Measurements from ENCODE around the gene TENM4.
"Not testable (repeated sequence)": the region's sequence is repeated elsewhere in the genome, so short reads cannot be mapped to it uniquely, and the experiment has no call there.

TENM4 gene

DNA sequence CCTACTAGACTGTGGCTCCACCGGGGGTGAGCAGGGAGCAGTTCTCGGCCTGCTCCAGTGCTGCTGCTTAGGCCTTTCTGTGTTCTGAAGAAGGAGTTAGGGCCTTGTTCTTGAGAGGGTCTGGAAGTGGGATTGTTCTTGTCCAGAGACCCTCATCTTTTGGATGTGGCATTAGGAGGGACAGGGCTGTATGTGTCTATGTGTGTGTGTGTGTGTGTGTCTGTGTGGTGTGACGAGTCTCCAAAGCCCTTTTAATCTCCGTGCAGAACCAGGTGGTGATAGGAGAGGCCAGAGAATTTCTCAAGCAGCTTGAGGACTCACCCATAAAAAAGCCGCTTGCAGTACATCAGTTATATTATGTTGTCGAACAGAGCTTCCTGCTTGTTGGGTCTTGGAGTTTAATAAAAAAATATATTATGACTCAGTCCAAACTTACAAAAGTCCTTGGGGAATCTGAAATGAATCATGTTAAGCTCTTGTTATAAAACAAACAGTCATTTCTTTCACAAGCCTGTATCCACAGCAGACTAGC lies 196.5 kb downstream of the TENM4 start:
- DNase-seq (ENCODE audit: low read depth) = no peak

DNA sequence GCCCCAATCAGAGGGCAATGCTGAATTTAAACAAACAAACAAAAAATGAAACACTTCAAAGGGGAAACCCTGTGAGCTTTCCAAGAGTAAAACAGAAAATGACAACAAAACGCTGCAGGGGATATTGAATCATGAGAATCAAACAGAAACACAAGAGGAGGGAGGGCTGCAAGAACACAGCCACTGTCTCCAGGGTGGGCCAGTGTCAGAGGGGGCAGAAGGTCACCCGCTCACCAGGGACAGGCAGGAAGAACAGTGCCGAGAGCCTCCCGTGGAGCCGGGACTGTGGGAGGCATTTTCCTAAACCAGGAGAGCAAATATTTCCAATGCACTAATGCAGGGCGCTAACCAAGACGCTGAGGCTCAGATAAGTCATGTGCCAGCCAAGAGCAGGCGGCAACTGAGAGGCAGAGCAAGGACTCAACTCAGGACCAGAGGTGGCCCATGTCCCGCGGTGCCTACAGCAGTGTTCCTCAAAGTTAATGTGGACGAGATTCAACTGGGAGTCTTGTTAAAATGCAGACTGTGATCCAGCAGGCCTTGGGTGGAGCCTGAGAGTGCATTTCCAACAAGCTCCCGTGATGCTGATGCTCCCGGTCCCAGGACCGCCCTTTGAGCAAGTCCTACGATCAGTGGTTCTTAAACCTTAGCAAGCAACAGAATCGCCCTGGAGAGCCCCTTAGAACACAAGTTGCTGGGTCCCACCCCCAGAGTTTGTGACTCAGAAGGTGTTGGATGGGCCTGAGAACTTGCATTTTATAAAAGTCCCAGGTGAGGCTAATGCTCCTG lies 197.2 kb downstream of the TENM4 start:
- no peak for DNase-seq (ENCODE audit: low read depth)

DNA sequence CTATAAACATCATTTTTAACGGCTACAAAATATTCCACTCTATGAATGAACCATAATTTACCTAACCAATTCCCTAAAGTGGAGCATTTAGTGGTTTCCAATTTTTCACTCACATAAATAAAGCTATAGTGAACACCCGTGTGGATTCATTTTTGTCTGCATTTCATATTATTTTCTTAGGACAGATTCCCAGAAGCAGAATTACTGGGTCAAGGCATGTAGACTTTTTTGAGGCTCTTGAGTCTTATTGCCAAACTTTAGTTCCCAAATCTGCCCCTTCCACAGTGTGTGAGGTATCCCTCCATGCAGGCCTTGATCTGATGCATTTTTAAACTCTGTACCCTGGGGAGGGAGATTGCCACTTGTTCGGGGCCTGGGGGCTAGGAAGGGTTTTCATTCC lies 198.2 kb downstream of the TENM4 start:
- DNase-seq (ENCODE audit: low read depth) = no peak

DNA sequence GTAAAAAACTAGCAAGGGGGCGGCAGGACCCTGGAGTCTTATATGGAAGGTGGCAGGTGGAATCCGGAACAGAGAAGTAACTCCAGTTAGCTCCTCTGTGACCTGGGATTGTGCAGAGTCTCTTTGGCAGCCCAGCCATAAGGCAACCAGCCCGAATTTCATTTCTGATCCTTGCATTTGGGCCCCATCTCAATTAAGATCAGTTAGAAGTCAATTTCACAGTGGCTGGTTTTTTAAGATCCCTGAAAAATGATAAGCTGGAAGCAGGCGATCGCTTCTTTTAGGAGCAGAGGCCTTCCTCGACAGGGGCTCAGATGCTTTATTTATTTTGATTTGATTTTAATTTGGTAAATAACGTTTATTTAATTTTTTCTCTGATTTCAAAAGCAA lies 199.0 kb downstream of the TENM4 start:
- no peak for DNase-seq (ENCODE audit: low read depth)

DNA sequence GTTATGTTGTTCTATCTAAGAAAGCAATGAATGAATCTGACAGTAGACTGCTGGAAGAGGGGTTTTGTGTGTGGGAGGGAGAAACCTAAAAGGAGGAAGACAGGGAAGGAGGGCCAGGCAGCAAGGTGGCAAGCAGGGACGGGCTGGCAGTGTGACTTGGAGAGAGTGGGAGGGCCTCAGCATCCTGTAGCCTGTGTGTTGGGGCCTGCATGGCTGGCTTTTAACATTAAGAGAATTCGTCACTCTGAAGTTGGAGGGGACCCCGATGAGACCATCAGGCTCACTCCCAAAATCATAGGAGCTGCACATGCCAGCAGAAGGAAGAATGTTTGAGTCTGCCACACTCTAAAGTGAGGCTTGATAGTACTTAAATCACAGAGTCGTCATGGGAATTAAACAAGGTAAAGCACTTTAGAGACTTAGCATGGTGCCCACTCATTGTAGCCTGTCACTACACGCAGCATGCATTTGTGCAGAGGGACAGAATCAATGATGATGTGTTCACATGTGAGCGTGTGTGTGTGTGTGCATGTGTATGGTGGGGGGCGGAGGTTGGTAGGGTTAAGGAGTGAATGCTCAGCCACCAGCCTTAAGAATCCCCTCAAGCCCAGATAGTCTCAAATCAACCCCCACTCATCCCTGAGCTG lies 199.5 kb downstream of the TENM4 start:
- no peak for DNase-seq (ENCODE audit: low read depth)

- no peak for DNase-seq (ENCODE audit: low read depth)
Observed at GRCh38 chr11:79237703-79238102, 203.1 kb downstream of the TENM4 start.

- no peak for DNase-seq (ENCODE audit: low read depth)
Observed at GRCh38 chr11:79237091-79237490, 203.7 kb downstream of the TENM4 start.

- no peak for DNase-seq (ENCODE audit: low read depth)
Observed at GRCh38 chr11:79236541-79236971, 204.3 kb downstream of the TENM4 start.

DNA sequence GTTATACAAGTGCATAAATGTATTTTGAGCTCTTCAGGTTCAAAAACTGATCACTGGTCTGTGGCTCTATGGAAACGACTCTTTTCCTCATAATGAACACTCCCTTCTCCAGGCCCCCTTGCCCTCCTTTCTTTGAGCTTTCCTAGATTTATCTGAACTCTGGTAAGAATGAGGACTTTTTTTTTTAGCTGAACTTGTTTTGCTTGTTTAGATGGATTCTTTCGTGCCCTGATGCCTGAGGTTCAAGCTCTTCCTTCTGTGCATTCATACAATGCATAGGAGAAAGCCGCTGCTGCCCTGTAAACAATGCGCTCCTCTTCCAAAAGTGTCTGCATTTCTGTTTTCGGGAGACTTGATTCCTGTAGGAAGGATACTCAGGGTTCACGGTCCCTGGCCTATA lies 205.1 kb downstream of the TENM4 start:
- DNase-seq (ENCODE audit: low read depth) = no peak

DNA sequence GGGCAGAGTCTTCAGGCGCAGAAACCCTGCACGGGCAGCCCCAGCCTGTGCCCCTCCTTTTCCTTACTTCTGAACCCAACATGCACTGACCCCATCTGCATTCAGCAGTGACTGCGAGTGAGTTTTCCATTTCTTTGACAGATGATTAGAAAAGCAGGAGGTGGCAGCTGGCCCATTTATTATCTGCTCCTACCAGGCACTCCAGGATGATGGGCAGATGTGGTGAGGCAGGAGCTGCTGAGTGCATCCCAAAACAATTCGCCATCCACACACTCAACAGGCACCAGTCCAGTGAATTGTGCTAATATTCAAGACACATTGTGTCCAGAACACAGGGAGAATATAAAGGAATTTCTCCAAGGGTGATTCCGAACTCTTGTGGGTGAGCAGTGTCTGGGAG lies 208.5 kb downstream of the TENM4 start:
- no peak for DNase-seq (ENCODE audit: low read depth)

DNA sequence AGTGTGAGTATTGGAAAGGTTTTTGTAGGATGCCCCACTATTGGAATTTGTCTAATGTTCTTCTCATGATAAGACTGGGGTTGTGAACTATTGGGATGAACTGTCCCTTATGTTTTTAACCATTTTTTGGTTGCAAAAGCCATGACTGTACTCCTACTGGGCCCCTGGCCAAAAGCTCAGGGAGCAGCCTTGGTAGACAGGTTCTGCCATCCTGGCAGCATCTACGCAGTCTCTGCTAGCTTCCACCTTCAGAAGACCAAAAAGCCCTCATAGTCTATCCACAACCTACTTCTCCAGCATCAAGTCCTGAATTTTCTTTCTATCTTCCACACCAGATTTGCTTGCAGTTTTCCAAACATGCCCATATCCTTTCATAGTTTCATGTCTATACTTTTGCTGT lies 211.8 kb downstream of the TENM4 start:
- DNase-seq (ENCODE audit: low read depth) = no peak

DNA sequence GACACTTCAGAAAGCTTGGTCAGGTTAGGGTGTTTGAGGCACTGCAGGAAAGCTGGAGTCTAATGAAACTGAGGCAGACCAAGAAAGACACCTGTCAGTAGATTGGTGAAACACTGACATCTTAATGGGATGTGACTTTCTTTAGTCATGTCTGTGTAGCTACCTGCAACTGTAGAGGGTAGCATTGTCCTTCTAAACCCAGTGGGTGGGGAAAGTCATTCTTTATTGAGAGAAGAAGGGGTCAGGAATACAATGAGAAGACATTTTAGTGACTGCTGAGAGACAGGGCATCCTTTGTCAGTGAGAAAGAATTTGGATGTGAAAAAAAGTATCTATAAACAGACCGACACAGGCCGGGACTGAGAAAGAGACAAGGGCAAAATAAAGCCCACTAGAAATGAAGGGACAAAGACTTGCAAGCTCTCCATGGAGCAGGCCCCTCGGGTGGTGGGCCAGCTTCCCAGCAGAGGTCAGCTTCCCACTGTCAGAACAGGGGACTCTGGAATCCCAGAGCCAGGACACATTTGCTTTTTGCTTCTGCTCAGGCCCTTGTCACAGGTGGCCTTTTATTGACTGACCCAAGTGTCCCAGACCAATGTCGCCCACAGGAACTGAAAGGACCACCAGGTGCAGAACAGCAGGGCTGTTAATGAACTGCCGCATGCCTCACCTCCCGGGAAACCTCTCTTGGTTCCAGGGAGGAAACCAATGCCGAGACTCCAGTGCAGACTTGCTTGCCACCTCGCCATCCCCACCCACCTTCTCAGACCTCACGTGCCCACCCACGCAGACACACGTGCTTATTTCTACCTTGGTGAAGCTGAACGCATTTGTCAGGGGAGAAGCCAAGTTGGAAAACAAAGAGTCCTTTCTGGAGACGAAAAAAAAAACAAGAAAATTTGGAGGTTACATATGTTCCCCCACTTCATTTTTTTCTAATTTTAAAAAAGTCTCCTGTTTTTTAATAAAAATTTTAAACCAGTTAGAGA lies 212.8 kb downstream of the TENM4 start:
- DNase-seq (ENCODE audit: low read depth) = no peak

- DNase-seq (ENCODE audit: low read depth) = no peak
Observed at GRCh38 chr11:79227308-79227707, 213.5 kb downstream of the TENM4 start.

DNA sequence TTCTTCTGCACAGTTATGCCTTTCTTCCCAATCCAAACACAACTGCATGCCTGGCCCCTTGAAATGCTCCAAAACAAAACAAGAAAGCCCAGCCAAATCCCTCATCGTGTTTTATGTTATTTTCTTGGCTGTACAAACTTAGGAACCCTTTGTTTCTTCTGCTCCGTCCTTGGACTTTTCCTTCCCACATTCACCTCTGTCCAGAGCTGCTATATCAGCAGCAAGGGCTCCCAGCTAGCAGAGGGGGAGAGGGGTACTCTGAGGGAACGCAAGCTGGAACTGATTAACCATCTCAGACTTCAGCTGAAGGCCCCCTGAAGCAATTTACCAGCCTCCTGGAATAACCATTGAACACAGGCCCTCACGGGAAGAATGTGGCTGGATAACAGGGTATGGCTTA lies 214.7 kb downstream of the TENM4 start:
- no peak for DNase-seq (ENCODE audit: low read depth)

DNA sequence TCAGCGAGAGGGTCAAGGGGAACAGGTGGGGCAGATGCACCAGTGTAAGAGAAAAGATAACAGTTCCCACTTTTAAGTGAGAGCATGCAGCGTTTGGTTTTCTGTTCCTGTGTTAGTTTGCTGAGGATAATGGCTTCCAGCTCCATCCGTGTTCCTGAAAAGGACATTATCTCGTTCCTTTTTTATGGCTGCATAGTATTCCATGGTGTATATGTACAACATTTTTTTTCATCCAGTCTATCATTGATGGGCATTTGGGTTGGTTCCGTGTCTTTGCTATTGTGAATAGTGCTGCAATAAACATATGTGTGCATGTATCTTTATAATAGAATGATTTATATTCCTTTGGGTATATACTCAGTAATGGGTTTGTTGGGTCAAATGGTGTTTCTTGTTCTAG lies 218.7 kb downstream of the TENM4 start:
- not testable (repeated sequence) for DNase-seq (ENCODE audit: low read depth)

- no peak for DNase-seq (ENCODE audit: low read depth)
Observed at GRCh38 chr11:79221444-79222130, 219.2 kb downstream of the TENM4 start.

GRCh38 chr11:79220171-79220570 lies 220.7 kb downstream of the TENM4 start:
- no peak for DNase-seq (ENCODE audit: low read depth)

GRCh38 chr11:79219186-79220045 lies 221.4 kb downstream of the TENM4 start:
- DNase-seq (ENCODE audit: low read depth) = no peak

- DNase-seq (ENCODE audit: low read depth) = no peak
Observed at GRCh38 chr11:79212741-79213190, 228.1 kb downstream of the TENM4 start.

- no peak for DNase-seq (ENCODE audit: low read depth)
Observed at GRCh38 chr11:79209540-79210266, 231.1 kb downstream of the TENM4 start.
